ACHN (cell line): ENCODE measurements around the gene CORO7.
A peak's percentile ranks its signal among the peaks of the same experiment; 100 is the strongest.
"Not testable (repeated sequence)": the region's sequence is repeated elsewhere in the genome, so short reads cannot be mapped to it uniquely, and the experiment has no call there.

Experiments
- DNase-seq: peaks from one replicate; pipeline ENCODE4 v3.0.0-alpha.2; 2015
- in situ Hi-C: cut with HindIII; loops from 2 replicates; pipeline ENCODE4 v1.10.0; 2017; ENCODE audit warnings: low sequenced_read_pairs, low pct_ligation_motif_present, low pct_unique_long_range_greater_than_20kb

The CORO7 gene

GRCh38 chr16:4404967-4405696 lies 11.3 kb downstream of the CORO7 start:
- no peak for DNase-seq
- in situ Hi-C loops: no loop called here

GRCh38 chr16:4404247-4404966 lies 12.0 kb downstream of the CORO7 start:
- in situ Hi-C loops: no loop called here
- DNase-seq: peak; percentile 66

- in situ Hi-C loops: no loop called here
These were observed 13.1 kb downstream of the CORO7 start for GRCh38 chr16:4403133-4403949.

GRCh38 chr16:4402439-4403132 lies 13.8 kb downstream of the CORO7 start:
- in situ Hi-C loops: no loop called here
- peak; percentile 76 for DNase-seq

More at GRCh38 chr16:4403133-4403949, 13.1 kb downstream of the CORO7 start:
- DNase-seq: no peak

GRCh38 chr16:4401510-4401909 lies 14.9 kb downstream of the CORO7 start:
- no peak for DNase-seq
- in situ Hi-C loops: no loop called here

GRCh38 chr16:4401094-4401501 lies 15.3 kb downstream of the CORO7 start:
- no peak for DNase-seq
- in situ Hi-C loops: no loop called here

- no peak for DNase-seq
- in situ Hi-C loops: no loop called here
These were observed 17.2 kb downstream of the CORO7 start for GRCh38 chr16:4399001-4399730.

GRCh38 chr16:4395055-4395726 lies 21.2 kb downstream of the CORO7 start:
- in situ Hi-C loops: no loop called here
- no peak for DNase-seq

- DNase-seq, in situ Hi-C loops: not testable (repeated sequence)
These were observed 22.5 kb downstream of the CORO7 start for GRCh38 chr16:4393850-4394249.

- no peak for DNase-seq
- in situ Hi-C loops: no loop called here
These were observed 23.2 kb downstream of the CORO7 start for GRCh38 chr16:4393240-4393600.

- in situ Hi-C loops: no loop called here
- DNase-seq: no peak
These were observed 23.8 kb downstream of the CORO7 start for GRCh38 chr16:4392382-4393239.

- in situ Hi-C loops: no loop called here
These were observed 24.6 kb downstream of the CORO7 start for GRCh38 chr16:4391631-4392381.

GRCh38 chr16:4390266-4391260 lies 25.8 kb downstream of the CORO7 start:
- DNase-seq: no peak
- in situ Hi-C loops: no loop called here

More at GRCh38 chr16:4391631-4392381, 24.6 kb downstream of the CORO7 start:
- no peak for DNase-seq

GRCh38 chr16:4389051-4389955 lies 27.1 kb downstream of the CORO7 start:
- in situ Hi-C loops: no loop called here
- DNase-seq: no peak
